Stromal cell of bone marrow (primary cell): Measurements from ENCODE around the gene TEKTIP1.
"Not testable (repeated sequence)": the region's sequence is repeated elsewhere in the genome, so short reads cannot be mapped to it uniquely, and the experiment has no call there.

Experiments
- DNase-seq: peaks from one replicate; pipeline ENCODE4 v3.0.0-alpha.2; 2012; ENCODE audit warnings: low read depth

TEKTIP1 gene

DNA sequence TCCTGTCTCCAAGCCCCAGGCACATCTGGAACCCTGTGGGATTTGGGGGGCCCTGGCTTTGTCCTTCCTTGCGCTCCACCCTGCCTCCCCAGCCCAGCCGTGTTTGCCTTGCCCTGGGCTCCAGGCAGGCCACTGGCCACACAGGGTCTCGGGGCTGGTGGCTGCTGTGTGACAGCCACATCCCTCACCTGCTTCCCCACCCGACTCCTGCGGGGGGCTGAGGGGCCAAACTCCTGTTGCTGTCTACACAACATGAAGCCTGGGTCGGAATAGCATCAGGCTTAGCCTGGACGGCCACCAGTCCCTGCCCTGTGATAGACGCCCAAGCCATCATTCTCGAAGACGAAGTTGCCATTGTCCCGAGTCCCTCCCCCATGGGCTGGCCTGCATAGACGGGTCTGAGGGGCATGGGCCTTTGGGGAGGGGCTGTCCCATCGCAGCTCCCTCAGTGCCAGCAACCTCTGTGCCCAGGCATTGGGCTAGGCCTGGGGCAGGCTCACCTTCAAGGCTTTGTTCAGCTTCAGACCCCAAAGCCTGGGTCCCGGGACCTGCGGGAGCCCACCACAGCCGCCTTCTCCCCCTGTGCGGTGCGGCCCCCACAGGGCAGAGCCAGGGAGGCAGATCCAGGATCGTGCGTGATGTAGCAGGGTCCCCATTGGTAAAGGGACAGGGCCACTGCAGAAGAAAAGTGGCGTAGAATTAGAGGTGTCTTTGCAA is 15.5 kb upstream of the TEKTIP1 start:
- DNase-seq: no peak

DNA sequence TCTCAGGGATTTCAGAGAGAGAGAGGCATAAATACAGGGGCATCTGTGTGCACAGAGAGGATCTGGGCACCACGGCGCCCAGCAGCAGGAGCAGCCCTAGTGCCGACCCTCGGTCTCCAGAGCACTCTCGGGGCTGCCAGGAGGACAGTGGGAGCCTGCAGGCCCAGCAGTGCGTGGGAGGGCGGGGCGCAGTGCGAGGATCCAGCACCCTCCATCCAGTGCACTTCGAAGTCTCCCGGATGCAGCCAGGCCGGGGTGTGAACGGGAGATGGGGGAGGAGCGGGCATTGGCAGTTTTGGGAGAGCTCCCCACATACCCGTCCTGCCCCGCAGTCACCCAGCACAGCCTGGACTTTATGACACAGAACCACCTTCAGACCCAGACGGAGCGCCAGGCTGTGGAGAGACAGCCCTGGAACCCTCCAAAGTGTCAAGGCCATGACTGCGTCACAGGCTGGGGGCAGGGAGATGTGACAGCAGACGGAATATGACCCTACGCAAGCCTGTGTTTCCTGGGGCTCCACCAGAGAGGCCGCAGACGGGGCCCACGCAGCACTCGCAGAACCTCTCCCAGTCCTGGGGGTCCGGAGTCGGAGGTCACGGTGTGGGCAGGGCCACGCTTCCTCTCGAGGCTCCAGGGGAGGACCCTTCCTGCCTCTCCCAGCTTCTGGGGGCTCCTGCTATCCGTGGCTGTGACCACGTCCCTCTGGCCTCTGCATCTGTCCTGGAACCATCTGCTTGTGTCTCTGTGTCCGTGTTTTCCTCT is 14.7 kb upstream of the TEKTIP1 start:
- no peak for DNase-seq

DNA sequence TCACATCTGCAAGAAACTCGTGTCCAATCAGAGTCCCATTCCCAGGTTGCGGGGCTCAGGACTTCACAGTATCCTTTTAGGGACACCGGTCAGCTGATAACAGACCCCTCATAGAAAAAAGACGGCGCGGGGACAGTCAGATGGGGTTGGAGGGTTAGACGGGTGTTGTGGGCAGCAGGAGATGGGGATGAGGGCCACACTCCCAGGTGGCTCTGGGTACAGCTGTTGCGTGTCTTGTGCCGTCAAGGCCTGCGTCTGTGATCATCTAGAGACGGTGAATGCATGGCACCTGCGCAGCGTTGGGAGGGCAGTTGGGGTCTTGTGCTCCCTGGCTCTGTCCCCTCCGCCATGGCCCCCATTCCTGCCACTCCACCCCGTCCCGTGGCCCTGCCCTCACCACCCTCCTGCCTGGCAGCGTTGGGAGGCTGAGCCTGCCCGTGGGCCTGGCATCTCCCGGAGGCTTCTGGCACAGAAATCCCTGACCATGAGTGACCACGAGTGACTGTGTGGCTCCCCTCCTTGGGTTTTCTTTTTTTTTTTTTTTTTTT is 14.0 kb upstream of the TEKTIP1 start:
- no peak for DNase-seq

DNA sequence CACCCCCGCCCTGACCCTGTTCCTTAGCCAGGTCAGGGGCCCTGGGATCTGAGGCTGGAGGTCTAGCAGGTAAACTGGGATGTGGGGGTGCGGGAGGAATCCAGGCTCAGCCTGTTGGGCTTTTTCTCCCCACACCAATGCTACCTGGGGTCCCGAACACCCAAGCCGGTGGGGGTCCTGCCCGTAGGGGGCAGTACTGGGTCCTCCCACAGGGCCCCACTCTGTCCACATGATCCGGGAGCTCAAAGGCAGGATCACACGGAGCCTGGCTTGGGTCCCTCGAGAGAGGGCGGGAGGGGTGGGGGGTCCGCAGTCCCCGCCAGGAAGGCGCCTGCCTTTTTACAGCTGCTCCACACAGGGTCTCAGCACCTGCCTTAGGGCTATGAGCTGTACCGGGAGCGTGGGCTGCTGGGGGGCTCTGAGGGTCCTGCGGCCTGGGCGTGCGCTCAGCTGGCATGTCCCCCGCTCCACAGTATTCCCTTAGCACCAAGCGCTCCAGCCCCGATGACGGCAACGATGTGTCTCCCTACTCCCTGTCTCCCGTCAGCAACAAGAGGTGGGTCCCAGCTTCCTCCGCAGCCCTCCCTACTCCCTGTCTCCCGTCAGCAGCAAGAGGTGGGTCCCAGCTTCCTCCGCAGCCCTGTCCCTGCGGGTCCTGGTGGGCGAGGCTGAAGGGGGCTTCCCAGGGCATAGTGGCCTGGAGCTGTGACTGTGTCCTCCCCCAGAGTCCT is 12.3 kb upstream of the TEKTIP1 start:
- DNase-seq: no peak

DNA sequence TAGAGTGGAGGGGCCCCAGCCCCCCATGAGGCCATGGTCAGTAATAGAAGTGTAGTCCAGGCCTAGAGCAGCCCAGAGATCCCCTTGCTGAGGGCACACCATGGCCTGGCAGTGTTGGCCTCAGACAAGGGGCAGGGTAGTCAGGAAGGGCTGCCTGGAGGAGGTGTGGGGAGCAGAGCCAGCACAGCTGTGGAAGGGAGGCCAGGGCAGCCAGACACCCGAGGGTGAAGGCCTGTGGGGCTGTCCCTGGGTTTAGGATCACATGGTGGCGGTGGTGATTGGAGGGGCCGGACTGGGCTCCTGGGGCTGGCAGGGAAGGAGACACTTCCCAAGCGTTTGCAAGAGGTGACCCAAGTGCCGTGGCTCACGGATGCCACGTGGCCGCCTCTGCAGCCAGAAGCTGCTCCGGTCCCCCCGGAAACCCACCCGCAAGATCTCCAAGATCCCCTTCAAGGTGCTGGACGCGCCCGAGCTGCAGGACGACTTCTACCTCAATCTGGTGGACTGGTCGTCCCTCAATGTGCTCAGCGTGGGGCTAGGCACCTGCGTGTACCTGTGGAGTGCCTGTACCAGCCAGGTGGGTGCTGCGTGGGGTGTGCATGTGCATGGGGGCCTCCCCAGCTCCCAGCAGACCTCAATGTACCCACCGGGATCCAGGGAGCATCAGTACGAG is 11.6 kb upstream of the TEKTIP1 start:
- no peak for DNase-seq

DNA sequence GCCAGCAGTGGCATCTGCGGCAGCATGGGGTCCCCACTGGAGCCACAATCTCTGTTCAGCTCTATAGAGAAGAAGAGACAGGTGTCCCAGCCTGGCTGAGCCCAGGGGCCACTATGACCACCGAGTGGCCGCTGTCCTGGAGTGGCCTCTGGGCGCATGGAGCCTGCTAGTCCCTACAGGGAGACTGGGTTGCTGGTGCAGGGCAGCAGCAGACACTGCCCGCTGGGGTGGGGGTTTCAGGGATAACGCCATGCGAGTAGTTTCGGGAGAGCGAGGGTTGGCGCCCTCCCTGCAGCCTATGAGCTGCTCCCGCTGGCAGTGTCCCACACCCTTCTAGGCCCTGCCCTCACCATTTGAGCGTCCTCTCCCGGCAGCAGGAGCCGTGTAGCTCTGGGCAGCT is 10.9 kb upstream of the TEKTIP1 start:
- DNase-seq: no peak

DNA sequence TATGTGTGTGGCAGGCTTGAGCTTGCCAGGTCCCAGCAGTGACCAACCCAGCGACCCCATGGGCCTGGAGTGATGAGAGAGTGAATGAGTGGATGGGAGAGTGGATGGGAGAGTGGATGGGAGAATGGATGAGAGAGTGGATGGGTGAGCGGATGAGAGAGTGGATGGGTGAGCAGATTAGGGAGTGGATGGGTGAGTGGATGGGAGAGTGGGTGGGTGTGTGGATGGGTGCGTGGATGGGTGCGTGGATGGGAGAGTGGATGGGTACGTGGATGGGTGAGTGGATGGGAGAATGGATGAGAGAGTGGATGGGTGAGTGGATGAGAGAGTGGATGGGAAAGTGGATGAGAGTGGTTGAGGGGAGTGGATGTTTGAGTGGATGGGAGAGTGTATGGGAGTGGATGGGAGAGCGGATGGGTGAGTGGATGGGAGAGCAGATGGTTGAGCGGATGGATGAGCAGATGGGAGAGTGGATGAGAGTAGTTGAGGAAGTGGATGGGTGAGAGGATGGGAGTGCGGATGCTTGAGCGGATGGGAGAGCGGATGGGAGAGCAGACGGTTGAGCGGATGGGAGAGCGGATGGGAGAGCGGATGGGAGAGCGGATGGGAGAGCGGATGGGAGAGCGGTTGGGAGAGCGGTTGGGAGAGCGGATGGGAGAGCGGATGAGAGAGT is 10.3 kb upstream of the TEKTIP1 start:
- DNase-seq: no peak

DNA sequence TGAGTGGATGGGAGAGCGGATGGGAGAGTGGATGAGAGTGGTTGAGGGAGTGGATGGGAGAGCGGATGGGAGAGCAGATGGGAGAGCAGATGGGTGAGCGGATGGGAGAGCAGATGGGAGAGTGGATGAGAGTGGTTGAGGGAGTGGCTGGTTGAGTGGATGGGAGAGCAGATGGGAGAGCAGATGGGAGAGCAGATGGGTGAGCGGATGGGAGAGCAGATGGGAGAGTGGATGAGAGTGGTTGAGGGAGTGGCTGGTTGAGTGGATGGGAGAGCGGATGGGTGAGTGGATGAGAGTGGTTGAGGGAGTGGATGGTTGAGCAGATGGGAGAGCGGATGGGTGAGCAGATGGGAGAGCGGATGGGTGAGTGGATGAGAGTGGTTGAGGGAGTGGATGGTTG is 9.7 kb upstream of the TEKTIP1 start:
- not testable (repeated sequence) for DNase-seq

DNA sequence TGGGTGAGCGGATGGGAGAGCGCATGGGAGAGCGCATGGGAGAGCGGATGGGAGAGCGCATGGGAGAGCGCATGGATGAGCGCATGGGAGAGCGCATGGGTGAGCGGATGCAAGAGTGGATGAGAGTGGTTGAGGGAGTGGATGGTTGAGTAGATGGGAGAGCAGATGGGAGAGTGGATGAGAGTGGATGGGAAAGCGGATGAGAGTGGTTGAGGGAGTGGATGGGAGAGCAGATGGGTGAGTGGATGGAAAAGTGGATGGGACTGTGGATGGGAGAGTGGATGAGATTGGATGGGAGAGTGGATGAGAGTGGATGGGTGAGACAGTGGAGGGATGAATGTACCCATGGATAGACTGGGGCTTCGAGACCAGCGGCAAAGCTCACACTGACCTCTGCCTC is 8.6 kb upstream of the TEKTIP1 start:
- DNase-seq: no peak

DNA sequence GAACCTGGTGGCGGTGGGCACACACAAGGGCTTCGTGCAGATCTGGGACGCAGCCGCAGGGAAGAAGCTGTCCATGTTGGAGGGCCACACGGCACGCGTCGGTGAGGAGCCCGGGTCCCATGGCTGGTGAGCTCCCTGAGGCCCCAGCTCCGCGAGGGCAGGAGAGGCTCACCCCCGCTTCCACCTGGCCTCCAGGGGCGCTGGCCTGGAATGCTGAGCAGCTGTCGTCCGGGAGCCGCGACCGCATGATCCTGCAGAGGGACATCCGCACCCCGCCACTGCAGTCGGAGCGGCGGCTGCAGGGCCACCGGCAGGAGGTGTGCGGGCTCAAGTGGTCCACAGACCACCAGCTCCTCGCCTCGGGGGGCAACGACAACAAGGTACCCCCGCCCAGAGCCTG is 7.3 kb upstream of the TEKTIP1 start:
- no peak for DNase-seq

DNA sequence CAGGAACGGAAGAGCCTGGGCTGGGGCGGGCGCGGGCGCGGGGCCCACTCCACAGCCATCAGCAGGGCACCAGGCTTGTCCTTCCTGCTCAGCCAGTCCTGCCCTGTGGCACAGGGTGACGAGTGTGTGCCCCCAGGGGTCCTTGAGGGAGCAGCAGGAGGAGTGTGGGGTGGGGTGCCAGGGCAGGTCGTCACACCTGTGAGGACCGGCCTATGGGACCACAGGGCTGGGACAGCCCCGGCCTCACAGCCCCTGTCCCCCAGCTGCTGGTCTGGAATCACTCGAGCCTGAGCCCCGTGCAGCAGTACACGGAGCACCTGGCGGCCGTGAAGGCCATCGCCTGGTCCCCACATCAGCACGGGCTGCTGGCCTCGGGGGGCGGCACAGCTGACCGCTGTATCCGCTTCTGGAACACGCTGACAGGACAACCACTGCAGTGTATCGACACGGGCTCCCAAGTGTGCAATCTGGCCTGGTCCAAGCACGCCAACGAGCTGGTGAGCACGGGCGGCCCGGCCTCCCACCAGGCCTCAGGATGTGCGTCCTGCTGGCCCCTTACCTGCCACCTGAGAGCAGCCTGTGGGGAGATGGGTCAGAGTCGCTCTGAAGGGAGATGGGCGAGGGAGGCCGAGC is 6.7 kb upstream of the TEKTIP1 start:
- DNase-seq: no peak

DNA sequence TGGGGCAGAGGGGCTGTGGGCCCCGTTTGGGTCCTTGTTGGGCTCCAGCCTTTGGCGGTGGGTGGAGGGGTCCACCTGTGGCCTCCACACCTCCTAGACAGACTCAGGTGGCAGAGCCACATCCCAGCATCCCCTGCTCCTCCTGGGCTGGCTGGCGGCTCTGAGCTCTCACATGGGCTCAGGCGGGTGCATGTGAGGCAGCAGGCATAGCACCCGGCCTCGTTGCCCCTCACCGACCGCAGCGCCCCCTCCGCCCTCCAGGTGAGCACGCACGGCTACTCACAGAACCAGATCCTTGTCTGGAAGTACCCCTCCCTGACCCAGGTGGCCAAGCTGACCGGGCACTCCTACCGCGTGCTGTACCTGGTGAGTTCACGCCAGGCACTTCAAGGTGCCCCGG is 5.9 kb upstream of the TEKTIP1 start:
- no peak for DNase-seq

DNA sequence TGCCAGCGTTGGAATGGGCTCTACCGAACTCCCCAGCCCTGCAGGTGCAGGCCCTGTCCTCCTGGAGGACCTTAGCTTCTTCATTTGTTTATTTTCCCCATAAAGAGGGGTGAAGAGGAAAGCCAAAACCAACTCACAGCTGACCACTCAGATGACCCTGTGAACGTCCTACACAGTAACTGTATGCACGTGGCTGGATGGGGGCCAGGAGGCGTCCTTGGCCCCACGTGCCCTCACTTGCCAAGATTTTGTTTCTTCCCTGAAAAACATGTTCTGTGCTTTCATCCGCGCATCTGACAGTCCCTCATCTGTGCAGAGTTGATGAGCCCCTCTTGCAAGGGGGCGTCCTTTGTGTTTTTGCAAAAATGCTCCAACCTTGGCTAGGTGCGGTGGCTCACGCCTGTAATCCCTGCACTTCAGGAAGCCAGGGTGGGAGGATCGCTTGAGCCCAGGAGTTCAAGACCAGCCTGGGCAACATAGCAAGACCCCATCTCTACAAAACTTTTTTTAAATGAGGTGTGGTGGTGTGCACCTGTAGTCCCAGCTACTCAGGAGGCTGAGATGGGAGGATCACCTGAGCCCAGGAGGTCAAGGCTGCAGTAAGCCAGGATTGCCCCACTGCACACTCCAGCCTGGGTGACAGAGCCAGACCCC is 5.3 kb upstream of the TEKTIP1 start:
- no peak for DNase-seq

DNA sequence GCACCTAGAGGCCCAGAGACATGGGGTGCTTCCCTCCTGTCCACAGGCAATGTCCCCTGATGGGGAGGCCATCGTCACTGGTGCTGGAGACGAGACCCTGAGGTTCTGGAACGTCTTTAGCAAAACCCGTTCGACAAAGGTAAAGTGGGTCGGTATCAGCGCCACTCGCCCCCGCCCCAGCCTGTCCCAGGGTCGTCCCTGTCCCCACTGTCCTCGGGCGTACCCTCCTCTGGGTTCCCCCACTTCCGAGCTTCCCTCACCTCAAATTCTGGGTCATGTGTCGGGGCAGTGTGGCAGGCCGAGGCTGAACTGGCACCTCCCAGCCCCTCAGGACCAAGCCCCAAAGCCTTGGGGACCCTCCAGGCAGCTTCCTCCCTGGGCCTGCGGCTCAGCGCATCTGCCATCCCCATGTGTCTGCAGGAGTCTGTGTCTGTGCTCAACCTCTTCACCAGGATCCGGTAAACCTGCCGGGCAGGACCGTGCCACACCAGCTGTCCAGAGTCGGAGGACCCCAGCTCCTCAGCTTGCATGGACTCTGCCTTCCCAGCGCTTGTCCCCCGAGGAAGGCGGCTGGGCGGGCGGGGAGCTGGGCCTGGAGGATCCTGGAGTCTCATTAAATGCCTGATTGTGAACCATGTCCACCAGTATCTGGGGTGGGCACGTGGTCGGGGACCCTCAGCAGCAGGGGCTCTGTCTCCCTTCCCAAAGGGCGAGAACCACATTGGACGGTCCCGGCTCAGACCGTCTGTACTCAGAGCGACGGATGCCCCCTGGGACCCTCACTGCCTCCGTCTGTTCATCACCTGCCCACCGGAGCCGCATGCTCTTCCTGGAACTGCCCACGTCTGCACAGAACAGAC is 4.4 kb upstream of the TEKTIP1 start:
- no peak for DNase-seq

DNA sequence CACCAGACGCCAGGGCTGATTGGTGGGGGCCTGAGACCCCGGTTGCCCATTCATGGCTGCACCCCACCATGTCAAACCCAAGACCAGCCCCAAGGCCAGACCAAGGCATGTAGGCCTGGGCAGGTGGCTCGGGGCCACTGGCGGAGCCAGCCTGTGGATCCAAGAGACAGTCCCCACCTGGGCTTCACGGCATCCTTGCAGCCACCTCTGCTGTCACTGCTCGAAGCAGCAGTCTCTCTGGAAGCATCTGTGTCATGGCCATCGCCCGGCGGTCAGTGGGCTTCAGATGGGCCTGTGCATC is 3.8 kb upstream of the TEKTIP1 start:
- no peak for DNase-seq

DNA sequence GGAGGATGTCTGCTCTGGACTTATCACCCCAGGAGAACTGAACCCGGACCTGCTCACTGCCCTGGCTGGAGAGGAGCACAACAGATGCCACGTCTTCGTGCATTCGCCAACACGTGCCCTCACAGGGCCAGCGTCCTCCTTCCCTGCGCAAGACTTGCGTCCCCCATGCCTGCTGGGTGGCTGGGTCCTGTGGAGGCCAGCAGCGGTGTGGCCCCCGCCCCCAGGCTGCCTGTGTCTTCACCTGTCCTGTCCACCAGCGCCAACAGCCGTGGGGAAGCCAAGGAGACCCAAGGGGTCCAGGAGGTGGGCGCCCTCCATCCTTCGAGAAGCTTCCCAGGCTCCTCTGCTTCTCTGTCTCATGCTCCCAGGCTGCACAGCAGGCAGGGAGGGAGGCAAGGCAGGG is 3.4 kb upstream of the TEKTIP1 start:
- DNase-seq: no peak

DNA sequence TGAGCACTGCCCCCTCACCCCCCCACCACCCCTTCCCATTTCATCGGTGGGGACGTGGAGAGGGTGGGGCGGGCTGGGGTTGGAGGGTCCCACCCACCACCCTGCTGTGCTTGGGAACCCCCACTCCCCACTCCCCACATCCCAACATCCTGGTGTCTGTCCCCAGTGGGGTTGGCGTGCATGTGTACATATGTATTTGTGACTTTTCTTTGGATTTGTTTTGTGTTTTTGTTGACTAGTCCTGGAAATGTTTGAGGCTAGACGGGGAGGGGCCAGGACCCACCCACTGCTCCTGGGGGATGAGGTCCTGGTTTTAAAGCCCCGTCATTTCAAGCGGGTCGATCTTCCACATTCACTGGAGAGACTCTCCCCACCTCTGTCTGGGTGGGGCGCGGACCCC is 3.0 kb upstream of the TEKTIP1 start:
- DNase-seq: no peak

DNA sequence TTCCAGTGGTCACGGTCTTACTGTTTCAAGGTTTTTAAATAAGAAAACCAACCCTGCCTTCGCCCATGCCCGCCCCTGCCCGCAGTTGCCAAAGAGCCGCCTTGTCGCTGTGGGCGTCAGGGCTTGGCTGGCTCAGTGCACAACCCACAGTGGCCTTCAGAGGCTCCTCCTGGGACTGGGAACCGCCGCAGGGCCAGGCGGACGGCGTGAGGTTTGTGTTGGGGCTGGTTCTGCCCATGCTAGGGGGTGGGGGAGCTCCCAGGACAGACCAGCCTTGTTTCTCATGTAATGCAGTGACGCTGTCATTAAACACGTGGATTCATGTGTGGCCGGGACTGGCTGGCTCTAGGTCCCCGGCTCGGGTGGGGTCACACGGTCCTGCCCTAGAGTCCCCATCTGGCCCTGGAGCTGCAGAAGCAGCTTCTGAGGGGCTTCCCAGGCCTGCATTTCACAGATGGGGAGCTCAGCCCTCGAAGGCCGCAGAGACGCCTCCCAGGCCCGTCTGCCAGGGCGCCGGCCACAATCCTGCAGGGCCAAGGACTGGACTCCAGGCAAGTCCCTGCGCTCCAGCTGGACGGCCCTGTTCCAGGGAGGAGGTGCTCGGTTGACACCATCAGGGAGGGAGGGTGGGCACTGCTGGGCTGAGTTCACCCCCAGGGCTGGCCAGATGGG is 2.4 kb upstream of the TEKTIP1 start:
- no peak for DNase-seq

DNA sequence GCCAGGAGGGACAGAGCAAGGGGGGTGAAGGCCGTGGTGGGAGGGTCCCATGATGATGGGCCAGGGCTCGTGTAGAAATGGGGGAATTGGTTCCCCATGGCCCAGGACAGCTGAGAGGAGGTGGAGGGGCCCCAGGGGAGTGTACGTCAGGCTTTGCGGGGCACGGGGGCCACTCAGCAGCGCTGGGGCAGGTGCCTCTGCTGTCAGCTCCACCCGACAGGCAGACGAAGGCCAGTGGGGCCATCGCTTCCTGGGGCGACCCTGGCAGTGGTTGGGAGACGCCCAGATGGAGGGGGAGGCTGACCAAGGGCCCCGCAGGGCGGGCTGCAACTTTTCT is 1.9 kb upstream of the TEKTIP1 start:
- no peak for DNase-seq
